Sigmoid colon (tissue), 4 donors: Measurements from ENCODE around the gene RSBN1L.

Experiments
- EP300 ChIP-seq, 4 donors: sonication (generic); formaldehyde crosslinking; IDR thresholded peaks; one replicate each; pipeline ENCODE4 v1.6.1; 2017; ENCODE audit warnings: antibody characterized with exemption in 4 of 4
- POLR2A ChIP-seq, 2 donors: fragments of 450-650 bp; IDR thresholded peaks; one replicate each; pipeline ENCODE4 v1.6.1; 2016; ENCODE audit warnings: antibody characterized with exemption in 2 of 2, mild to moderate bottlenecking in 2 of 2, moderate library complexity in 2 of 2
- TF ChIP-seq, protein P1 (sequence below), 4 experiments: fragments of 450-650 bp in 3 of 4; fragments of 200-600 bp in 1 of 4; IDR thresholded peaks; one replicate each; pipeline ENCODE4 v1.5.1; 2016 to 2019; ENCODE audit warnings: antibody characterized with exemption in 4 of 4, mild to moderate bottlenecking in 3 of 4, moderate library complexity in 2 of 4

DNA sequence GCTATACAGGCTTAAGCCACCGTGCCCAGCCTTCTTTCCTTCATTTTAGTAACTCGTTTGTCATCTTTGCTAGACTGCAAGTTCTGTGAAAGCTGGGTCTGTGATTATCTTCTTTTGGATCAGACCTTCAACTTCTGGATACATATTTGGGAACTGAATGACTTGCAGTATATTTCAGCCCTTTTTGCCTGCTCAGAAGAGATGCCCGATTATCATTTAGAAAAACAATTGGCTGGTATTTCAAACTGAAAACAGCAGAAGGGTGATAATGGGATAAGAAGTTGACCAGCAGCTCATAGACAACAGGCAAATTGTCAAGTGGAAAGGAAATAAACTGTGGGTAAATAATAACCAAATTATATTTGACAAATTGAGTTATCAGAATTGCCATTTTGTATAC is 14.6 kb downstream of the RSBN1L start:
- TF ChIP-seq, protein P1, sequence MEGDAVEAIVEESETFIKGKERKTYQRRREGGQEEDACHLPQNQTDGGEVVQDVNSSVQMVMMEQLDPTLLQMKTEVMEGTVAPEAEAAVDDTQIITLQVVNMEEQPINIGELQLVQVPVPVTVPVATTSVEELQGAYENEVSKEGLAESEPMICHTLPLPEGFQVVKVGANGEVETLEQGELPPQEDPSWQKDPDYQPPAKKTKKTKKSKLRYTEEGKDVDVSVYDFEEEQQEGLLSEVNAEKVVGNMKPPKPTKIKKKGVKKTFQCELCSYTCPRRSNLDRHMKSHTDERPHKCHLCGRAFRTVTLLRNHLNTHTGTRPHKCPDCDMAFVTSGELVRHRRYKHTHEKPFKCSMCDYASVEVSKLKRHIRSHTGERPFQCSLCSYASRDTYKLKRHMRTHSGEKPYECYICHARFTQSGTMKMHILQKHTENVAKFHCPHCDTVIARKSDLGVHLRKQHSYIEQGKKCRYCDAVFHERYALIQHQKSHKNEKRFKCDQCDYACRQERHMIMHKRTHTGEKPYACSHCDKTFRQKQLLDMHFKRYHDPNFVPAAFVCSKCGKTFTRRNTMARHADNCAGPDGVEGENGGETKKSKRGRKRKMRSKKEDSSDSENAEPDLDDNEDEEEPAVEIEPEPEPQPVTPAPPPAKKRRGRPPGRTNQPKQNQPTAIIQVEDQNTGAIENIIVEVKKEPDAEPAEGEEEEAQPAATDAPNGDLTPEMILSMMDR (IDR thresholded peaks at IDR 0.05) = no peak
- TF ChIP-seq POLR2A (IDR thresholded peaks at IDR 0.05) (no peak), EP300 (IDR thresholded peaks at IDR 0.05) (no peak)
